Activated T-cell treated with anti-CD3 and anti-CD28 coated beads for 4 hours (primary cell): ENCODE results near the gene HIGD1B.
A peak's percentile ranks its signal among the peaks of the same experiment; 100 is the strongest.
"Not testable (repeated sequence)": the region's sequence is repeated elsewhere in the genome, so short reads cannot be mapped to it uniquely, and the experiment has no call there.

Experiments used
- DNase-seq: peaks from one replicate; pipeline ENCODE4 v3.0.0-alpha.2; 2020

HIGD1B gene

GRCh38 chr17:44847586-44847985 is at the start of gene HIGD1B:
TSS of gene HIGD1B (plus strand) at chr17:44847883. CDS start at chr17:44848153, 270 bp downstream.
- no peak for DNase-seq

DNA sequence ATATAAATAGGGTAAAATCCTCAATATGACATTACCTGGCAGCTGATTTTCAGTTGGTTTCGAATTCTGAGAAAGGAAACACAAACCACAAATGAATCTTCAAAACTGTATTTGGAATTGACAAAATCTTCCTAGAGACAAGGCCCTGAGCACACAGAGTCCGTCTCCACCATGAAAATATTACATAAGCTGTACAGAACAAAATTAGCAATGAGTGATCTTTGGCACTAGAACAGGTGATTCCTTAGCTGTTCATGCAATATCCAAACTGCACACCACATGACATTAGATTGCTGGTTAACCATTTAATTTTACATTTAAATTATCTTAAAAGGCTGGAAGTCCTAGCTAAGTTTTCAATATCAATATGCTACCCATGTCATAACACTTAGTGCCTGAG is 49.3 kb upstream of the HIGD1B start:
- DNase-seq = no peak

- no peak for DNase-seq
Observed at GRCh38 chr17:44801880-44802279, 45.8 kb upstream of the HIGD1B start.

DNA sequence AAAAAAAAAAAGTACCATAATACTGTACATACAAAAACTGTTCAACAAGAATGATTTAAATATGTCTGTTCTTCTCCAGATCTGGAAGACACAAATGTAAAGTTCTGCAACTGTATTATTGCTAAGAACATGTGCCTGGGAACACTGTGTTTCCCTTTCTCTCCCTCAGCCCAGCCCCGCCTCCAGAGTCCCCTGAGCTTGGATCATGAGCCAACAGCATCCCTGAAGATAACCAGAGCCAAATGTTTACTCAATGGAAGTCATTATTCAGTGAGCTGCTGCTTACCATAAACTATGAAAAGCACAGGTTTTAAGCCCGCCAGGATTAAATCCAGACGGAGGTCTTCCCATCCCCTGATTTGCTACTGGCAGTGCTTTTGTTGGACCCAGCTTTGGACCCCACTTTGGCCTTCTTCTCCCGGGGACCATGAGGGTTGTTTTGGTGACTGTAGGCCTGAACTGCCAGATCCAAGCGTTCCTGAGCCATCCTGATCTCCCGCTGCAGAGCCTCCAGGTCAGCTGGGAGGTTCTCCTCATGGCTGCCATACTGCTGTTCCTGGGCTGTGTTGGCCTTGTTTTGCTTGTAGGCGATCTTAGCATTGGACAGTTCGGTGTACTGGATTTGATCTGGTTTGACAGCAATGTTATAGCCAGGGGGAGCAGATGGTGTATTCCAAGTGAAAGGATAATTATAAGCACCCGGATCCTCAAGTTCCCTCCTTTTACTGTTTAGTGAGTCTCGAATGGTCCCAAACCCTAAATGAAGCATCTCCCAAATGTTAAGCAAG is 43.2 kb upstream of the HIGD1B start:
- DNase-seq = no peak

DNA sequence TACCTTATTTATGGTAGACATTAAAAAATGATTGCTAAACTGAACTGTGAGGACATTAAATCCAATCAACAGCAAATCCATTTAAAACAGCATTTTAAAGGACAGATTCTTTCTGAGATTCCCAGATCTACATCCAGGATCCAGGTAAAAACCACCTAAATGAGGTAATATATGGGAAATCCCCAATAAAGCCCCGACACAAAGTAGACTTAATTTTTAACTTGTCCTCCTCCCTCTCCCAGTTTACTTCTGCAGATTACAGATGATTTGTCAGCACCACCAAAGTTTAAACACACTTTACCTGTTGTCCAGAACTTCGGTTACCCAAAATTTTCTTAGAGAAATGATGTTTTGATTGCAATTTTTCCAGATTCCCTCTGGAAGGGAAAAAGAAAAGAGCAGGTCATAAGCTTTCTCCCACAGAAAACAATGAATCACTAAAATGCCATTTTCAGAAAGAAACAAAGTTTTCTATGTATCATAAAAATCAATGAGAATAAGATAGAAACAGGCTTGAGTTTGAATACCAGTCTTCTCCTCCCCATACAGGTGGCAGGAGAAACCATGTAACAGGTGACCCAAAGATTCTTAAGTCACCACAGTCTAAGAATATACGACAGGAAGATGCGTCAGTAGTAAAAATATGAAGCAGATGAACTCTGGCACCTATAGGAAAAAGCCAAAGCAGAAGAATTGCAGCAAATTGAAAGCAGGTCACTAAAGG is 40.4 kb upstream of the HIGD1B start:
- no peak for DNase-seq

GRCh38 chr17:44807817-44808155 is 39.9 kb upstream of the HIGD1B start:
- no peak for DNase-seq

DNA sequence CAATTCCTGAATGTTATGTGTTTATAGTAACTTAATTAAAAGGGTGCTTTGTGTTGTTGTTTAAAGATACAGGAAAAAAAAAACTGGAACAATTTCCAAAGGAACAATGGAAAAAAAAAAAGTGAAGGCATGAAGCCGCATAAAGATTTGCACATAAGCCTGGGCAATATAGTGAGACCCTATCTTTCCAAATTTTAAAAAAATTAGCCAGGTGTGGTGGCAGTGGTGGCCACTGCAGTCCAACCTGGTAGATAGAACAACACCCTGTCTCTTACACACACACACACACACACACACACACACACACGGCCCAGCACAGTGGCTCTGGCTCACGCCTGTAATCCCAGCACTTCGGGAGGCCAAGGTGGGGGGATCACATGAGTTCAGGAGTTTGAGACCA is 39.5 kb upstream of the HIGD1B start:
- DNase-seq = no peak

DNA sequence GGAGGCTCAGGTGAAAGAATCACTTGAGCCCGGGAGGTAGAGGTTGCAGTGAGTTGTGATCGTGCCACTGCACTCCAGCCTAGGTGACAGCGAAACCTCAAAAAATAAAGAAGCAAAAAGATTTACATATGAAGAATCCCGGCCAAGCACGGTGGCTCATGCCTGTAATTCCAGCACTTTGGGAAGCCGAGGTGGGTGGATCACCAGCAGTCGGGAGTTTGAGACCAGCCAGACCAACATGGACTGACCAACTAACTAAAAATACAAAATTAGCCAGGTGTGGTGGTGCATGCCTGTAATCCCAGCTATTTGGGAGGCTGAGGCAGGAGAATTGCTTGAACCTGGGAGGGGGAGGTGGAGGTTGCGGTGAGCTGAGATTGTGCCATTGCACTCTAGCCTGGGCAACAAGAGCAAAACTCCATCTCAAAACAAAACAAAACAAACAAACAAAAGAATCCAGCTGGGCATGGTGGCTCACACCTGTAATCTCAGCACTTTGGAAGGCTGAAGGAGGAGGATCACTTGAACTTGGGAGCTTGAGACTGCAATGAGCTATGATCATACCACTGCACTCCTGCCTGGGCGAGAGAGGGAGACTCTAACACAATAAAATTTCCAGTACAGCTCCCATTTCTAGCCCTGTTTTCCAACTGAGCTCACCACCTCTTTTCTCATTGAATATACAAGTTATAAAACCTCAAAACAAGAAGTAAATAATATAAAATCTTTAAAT is 38.9 kb upstream of the HIGD1B start:
- not testable (repeated sequence) for DNase-seq

DNA sequence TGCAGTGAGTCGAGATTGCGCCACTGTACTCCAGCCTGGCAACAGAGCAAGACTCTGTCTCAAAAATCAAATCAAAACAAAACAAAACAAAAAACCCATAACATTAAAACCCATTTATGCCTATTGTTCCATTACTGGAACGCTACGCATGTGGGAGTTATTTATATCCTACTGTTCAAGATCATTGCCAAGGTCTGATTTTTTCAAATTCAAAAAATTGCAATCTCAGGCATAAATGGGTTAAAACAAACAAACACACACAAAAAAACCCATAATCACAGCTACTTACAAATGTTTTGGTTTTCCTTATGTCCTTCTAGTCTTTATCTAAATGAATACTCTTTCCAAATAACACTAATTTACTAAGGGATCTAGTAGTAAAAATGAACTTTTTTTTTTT is 35.4 kb upstream of the HIGD1B start:
- DNase-seq = no peak

- not testable (repeated sequence) for DNase-seq
Observed at GRCh38 chr17:44818508-44818907, 29.2 kb upstream of the HIGD1B start.

DNA sequence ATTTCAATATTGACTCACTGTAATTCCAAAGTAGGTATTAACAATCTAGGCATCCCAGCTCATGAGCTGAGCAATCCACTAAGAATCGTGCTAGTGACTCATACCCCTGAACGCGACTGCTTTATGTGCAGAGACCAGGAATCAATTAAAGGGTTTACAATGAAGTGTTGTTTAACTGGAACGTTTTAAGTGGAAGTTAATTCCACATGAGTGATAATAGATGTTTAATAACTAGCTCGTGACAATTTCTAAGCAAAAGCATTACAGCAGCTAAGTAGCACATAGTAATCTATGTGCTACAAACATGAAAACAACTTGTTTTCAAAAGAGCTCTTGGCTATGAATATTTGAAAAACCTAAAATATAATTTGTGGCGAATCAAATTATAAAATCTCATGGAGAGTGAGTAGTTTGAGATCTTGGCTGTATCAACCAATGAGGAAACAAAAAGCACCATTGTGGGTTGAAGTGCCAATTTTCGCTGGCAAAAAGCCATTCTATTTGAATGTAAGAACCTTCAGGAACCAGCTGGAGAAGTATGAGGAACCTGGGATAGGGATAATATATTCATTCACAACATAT is 27.0 kb upstream of the HIGD1B start:
- DNase-seq = no peak

DNA sequence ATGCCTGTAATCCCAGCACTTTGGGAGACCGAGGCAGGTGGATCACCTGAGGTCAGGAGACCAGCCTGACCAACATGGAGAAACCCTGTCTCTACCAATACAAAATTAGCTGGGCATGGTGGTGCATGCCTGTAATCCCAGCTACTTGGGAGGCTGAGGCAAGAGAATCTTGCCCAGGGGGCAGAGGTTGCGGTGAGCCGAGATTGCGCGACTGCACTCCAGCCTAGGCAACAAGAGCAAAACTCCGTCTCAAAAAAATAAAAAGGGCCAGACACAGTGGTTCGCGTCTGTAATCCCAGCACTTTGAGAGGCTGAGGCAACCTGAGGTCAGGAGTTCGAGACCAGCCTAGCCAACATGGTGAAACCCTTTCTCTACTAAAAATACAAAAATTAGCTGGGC is 22.4 kb upstream of the HIGD1B start:
- DNase-seq = not testable (repeated sequence)

DNA sequence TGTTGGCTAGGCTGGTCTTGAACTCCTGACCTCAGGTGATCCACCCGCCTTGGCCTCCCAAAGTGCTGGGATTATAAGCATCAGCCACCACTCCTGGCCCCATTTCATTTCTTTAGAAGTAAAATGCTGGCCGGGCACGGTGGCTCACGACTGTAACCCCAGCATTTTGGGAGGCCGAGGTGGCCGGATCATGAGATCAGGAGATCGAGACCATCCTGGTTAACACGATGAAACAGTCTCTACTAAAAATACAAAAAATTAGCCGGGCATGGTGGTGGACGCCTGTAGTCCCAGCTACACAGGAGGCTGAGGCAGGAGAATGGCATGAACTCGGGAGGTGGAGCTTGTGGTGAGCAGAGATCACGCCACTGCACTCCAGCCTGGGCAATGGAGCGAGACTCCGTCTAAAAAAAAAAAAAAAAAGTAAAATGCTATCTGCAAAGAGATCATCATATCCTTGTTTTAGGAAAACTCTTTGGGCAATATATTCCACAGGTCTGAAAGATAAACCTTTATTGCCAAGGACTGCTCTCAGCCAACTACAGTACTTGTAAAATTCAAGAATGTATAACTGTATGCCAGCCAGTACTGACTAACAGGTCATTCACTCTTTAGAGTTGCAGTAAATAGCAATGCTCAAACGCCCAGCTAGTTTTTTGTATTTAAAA is 21.4 kb upstream of the HIGD1B start:
- DNase-seq = no peak

DNA sequence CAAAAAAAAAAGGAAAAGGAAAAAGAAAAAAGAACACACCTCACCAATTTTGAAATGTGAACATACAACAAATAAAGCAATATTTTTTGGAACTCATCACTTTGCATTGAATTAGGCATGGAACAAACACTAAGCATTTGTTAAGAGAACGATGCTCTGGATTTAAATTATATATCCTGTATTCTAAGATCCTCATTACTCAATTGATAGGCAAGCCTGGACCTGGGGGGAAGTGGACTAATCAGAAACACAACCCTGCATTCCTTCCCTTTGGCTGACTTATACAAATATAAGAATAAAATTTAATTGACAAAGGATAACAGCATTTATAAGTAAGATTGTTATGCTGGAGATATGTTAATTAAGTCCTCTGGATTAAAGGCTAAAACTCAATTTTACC is 19.8 kb upstream of the HIGD1B start:
- no peak for DNase-seq

DNA sequence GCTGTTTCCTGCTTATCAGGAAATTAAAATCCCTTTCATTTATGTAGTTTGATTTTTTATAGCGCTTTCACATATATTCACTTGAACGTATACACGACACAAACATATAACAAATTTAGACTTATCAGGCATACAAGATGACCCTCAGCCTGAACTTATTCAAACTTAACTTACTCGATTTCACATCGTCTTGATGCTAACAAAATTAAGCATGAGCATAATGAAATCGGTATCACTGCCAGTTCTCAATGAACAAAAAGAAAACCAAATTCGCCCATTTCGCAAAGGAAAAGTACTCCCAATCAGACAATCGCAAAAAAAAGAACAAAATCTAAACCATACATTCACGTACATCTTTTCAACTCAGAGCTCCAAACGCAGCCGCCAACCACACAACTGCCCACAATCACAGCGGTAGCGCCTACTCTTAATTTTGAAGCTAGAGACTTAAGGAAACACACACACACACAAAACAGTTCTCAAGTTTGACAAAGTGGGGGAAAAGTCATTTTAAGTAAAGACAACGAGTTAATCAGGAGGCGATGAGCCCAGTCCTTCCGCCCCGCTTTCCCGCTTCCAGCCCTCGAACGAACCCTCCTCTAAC is 18.7 kb upstream of the HIGD1B start:
- DNase-seq = no peak

DNA sequence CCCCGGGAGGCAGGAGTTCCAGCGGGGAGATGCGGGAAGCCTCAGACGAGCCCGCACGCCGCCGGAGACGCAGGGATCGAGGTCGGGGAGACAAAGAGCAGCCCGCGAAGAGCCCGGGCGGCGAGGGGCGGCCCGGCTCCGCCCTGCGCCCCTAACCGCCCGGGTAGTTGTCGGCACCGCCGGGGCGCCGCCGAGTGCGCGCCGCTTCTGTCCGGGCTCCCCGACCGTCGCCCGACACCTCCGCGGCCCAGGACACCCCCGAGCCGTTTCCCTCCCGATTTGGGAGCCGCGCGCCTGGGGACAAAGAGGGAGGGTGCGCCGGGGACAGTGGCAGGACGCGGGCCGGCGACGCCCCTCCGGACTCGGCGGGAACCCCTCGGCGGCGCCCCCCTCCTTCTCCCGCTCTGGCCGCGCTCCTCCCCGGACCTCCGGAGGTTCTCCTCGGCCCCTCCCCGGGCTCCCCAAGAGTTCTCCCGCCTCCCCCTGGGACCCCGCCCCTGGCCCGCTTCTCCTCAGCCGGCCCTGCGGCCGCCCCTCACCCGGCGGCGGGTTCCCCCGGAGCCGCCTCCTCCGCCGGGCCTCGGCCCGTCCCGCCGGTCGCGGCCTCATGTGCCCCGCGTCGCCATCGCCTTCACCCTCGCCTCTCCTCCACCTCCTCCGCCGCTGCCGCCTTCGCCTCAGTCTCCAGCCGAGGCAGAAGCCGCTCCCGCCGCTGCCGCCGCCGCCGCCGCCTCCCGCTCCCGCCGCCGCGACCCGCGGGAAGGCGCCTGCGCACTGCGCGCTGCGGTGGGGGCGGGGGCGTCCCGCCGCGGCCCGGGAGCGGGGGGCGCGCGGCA is 17.9 kb upstream of the HIGD1B start, which contains the start of gene GJC1:
Gene GJC1, minus strand, starts transcription at position 765 of the 836 bp plus-strand sequence. CDS start 24,470 bp downstream, outside the sequence.
- DNase-seq = no peak

DNA sequence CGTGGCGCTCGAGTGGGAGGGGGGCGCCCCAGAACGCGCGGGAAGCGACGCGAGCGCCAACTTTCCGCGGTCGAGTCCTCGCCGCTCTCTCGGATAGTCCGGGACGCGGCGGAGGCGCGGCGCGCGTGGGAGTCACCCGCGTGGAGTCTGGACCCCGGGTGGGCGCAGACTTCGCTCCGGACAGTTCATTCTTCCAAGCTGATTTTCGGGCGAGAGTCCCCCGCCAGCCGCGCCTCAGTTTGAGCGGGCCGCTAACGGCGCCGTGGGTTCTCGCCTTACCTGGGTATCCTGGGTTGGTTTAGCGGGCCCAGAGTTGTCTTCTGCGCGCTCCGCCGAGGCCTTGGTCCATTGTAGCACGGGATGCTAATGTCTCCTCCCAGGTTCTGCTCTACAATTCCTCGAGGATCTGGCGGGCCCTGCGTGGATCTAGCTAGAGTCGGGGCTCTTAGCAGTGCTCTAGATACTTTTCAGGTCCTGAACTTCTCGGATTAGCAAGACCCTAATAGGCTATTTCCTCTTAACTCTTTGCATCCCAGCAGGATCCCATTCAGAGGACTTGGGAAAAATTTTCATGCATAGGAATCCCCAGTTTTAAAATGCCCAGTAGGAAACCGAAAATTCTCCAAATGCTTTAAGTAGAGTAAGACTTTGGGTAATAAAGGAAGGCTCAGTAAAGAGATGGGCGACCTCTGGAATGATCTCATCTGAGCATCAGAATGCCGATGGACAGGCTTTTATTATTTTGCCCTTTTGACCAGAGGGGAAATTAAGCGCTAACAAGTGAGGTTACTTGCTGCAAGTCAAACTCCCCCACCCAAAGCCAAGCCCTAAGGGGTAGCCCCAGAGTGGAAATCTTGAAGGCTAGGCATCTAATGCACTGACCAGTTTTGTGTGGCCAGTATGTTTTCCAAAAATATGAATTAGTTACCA is 17.1 kb upstream of the HIGD1B start:
- peak; percentile 11 for DNase-seq

DNA sequence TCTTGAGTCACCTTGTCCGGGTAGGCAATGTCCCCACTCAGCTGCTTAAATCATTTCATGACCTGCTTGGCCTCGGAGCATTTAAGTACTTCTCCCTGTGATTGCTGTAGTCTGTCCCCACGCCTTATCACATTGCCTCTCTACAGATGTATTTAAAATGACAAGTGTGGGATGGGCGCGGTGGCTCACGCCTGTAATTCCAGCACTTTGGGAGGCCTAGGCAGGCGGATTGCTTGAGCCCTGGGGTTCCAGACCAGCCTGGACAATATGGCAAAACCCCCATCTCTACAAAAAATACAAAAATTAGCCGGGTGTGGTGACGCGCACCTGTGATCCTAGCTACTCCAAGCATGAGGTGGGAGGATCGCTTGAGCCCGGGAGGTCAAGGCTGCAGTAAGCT is 16.3 kb upstream of the HIGD1B start:
- no peak for DNase-seq

DNA sequence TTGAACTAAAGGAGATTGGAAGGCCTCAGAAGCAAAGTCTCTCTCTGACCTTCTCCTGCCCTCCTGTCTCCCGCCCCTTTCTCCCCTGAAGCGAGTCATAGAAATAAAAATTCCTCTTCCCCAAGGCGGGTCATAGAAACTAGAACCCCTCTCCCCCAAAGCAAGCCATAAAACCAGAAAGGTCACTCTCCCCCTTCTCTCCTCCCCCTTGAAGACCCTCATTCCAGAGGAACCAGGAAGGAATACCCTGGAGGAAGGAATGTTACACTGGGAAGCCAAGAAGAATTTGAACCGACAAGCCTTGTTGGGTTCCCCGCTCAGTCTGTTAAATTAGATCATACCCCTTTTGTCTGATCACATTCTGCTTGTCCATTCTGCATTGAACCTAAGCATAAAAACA is 14.9 kb upstream of the HIGD1B start:
- DNase-seq = no peak

DNA sequence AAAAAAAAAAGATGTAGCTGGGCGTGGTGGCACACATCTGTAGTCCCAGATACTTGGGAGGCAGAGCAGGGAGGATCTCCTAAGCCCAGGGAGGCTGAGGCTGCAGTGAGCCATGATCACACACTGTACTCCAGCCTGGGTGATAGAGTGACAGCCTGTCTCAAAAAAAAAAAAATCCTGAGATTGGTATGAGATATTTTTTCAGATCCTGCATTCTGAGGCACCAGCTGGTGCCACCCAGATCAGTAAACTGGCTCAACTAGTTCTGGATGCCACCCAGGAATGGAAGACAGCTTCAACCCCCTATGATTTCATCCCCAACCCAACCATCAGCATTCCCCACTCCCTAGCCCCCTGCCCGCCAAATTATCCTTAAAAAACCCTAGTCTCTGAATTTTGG is 10.5 kb upstream of the HIGD1B start:
- no peak for DNase-seq
